VCaP (cell line): ENCODE measurements around the gene PCSK4.
"Not testable (repeated sequence)": the region's sequence is repeated elsewhere in the genome, so short reads cannot be mapped to it uniquely, and the experiment has no call there.

Experiments used
- H3K27ac ChIP-seq: fragments of 450-650 bp; 2 replicates; pipeline ENCODE4 v1.5.1; 2017
- TF ChIP-seq, protein P1 (sequence below): fragments of 450-650 bp; conservative IDR thresholded peaks from 2 replicates; pipeline ENCODE4 v1.5.1; 2017; ENCODE audit warnings: mild to moderate bottlenecking, moderate library complexity

The PCSK4 gene

GRCh38 chr19:1478934-1479707, 11.0 kb downstream of the PCSK4 start, which contains the start of gene C19orf25:
TSS of gene C19orf25 (minus strand) at chr19:1479215. CDS start at chr19:1478903, 312 bp downstream.
- peak within 1 kb of the TSS; percentile 61 for H3K27ac ChIP-seq
- TF ChIP-seq, protein P1, sequence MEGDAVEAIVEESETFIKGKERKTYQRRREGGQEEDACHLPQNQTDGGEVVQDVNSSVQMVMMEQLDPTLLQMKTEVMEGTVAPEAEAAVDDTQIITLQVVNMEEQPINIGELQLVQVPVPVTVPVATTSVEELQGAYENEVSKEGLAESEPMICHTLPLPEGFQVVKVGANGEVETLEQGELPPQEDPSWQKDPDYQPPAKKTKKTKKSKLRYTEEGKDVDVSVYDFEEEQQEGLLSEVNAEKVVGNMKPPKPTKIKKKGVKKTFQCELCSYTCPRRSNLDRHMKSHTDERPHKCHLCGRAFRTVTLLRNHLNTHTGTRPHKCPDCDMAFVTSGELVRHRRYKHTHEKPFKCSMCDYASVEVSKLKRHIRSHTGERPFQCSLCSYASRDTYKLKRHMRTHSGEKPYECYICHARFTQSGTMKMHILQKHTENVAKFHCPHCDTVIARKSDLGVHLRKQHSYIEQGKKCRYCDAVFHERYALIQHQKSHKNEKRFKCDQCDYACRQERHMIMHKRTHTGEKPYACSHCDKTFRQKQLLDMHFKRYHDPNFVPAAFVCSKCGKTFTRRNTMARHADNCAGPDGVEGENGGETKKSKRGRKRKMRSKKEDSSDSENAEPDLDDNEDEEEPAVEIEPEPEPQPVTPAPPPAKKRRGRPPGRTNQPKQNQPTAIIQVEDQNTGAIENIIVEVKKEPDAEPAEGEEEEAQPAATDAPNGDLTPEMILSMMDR, result no peak

GRCh38 chr19:1477056-1477455, 13.1 kb downstream of the PCSK4 start:
- not testable (repeated sequence) for H3K27ac ChIP-seq

DNA sequence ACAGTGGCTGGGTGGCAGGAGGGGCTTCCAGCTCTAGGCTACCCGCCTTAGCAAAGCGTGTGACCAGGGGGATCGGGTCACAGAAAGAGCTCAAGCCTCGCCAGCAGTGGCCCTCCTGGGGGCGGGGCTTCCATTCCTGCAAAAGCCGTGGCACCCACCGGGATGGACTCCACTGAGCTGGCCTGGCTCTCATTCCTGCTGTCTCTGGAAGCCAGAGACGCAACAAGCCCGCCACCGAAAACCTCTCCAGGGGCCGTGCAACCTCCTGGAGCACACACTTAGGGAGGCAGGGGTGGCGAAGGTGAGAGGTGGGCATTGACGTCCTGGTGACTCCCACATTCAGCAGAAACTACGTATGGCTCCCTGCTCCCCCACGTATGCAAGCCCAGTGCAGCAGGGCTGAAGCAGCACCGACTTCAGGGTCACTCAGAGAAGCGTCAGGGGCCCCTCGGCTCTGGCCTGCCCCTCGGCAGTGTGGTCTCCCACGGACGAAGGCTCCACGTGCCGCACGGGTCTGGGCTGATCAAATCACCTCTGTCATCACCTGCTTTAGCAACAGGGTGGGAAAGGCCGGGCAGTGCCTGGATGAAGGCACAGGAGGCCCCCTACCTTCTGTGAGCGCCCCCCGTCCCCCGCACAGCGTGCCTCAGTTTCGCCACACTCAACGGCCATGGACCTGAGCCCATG, 14.3 kb downstream of the PCSK4 start:
- TF ChIP-seq, protein P1, result no peak
- H3K27ac ChIP-seq, result no peak overlapping the region

- no peak overlapping the region for H3K27ac ChIP-seq
- TF ChIP-seq, protein P1, result no peak
These were observed 15.3 kb downstream of the PCSK4 start for GRCh38 chr19:1474765-1475351.

DNA sequence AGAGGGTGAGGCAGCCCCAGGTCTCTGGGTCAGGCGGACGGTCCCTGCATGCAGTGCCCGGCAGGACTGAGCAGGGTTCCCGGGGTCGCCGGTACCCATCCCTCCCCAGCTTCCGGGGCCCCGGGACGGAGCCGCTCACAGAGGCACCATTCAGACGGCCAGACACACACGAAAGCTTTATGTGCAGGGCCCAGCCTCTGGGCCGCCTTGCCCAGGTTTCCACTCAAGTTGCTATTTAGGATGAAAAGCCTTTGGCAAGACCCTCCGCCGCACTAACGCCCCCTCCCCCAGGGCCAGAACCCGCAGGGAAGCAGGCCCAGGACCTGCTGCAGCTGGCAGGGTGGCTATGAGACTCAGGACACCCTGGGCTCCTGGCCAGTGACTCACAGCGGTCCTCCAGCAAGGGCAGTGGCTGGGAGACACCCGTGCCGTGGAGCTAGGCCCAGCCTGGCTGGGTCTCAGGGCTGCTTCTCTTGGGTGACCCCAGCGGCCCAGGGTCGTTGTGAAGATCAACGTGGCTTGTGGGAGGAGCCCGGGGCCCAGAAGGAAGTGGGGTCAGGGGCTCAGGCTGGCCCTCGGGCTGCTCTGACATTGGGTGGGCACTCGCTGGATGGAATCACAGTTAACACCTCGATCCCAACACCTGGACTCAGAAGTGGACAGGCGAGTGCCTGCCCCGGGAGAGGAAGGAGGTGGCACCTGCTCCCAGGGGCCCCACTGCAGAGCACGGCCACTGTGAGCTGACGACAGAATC, 16.0 kb downstream of the PCSK4 start:
- TF ChIP-seq, protein P1, result no peak
- H3K27ac ChIP-seq, result no peak overlapping the region

DNA sequence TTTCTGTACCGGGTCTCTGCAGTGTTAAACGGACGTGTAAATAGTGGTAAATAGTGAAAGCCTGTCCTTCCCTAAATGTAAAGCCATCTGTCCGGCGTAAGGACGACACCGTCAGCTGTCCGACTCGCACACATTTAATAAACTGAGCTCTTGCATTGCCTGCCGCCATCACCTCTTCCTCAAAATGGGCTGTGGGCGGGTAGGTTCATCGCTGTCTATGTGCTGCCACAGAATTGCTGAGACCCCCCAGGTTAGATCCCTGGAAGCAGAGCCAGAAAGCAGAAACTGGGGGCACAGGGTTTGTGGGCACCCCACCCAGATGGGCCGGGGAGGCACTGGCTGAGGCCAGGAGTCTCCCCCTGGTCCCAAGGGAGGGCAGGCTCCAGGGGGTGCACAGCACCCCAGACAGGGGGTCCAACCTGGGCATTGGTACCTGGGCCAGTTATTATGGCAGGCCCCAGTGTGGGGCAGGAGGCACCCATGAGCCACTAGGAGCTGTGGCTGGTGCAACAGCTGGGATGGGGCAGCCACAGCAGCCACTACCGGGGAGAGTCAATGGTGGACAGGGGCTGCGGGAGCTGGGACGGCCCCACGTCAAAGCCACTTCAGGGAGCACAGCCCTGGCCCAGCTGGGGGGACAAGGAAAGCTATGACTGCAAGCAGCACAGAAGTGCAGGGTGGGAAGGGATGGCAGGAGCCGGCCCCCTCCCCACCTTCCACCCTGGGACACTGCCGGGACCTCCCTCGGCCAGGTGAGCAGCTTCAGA, 16.9 kb downstream of the PCSK4 start:
- TF ChIP-seq, protein P1, result no peak
- no peak overlapping the region for H3K27ac ChIP-seq

DNA sequence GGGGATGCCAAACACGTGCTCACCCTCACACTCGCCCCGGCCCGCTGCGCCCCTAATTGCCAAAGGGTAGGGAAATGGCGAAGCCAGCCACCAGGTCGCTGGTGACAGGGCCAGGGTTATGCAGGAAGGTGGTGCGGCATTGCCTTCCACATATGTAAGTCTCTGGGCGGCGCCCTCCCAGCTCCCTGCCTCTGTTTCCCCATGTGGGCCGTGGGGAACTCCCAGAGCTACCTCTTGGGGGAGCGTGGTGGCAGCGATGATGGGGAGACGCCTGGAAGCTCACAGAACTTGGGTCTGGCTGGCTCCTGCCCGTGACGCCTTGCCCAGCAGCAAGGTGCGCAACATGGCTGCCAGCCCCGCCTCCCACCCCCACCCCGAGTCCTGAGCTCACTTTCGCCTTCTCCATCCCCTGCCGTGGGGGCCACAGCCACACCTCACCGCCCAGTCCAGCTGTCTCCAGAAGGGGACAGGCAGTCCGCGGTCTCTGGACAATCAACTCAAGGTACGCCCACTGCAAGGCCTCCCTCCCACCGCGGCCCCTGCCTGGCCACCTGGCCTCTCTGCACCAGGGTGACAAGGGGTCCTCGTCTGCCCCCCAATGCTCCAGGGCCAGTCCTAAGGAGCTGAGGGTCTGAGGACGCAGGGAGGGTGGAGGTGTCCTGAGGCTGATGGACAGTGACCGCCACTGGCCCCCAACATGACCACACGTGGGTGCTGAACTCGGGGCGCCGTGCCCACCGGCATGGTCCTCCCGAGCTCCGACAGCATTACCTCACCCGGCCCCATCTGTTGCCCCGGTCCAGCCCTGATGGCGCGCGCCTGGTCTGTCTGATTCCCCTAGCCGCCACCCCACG, 17.7 kb downstream of the PCSK4 start:
- TF ChIP-seq, protein P1, result no peak
- no peak overlapping the region for H3K27ac ChIP-seq
